Loucy (cell line): ENCODE results near the gene PHRF1.

Experiments
- H2AFZ ChIP-seq: fragments of 200-600 bp; sonication (generic); 2 replicates; pipeline ENCODE4 v1.6.0; 2016; ENCODE audit warnings: antibody characterized with exemption, mild to moderate bottlenecking, low read length, moderate library complexity
- H3F3A ChIP-seq: fragments of 200-600 bp; 2 replicates; pipeline ENCODE4 v1.6.0; 2016; ENCODE audit warnings: antibody characterized with exemption, low read depth, mild to moderate bottlenecking
- H3K27me3 ChIP-seq: fragments of 200-600 bp; sonication (generic); 2 replicates; pipeline ENCODE4 v1.6.1; 2014; ENCODE audit warnings: low read length, mild to moderate bottlenecking; ENCODE audit not compliant: insufficient read depth, poor library complexity, severe bottlenecking
- H3K36me3 ChIP-seq: fragments of 200-600 bp; sonication (generic); 2 replicates; pipeline ENCODE4 v1.6.1; 2016; ENCODE audit warnings: low read length; ENCODE audit not compliant: insufficient read depth
- H3K4me1 ChIP-seq: fragments of 200-600 bp; sonication (generic); 2 replicates; pipeline ENCODE4 v1.5.1; 2014; ENCODE audit warnings: low read length, mild to moderate bottlenecking; ENCODE audit not compliant: insufficient read depth, poor library complexity, severe bottlenecking
- H3K4me2 ChIP-seq: fragments of 200-600 bp; sonication (generic); 2 replicates; pipeline ENCODE4 v1.6.0; 2014; ENCODE audit warnings: antibody characterized with exemption, low read length, low read depth, mild to moderate bottlenecking; ENCODE audit not compliant: poor library complexity, severe bottlenecking
- H3K4me3 ChIP-seq: fragments of 200-600 bp; sonication (generic); 2 replicates; pipeline ENCODE4 v1.5.1; 2014; ENCODE audit warnings: low read length, mild to moderate bottlenecking, mixed read lengths; ENCODE audit not compliant: poor library complexity, severe bottlenecking
- H3K79me2 ChIP-seq: fragments of 200-600 bp; sonication (generic); 2 replicates; pipeline ENCODE4 v1.6.1; 2014; ENCODE audit warnings: low read length; ENCODE audit not compliant: insufficient read depth
- H3K9ac ChIP-seq: fragments of 200-600 bp; sonication (generic); 2 replicates; pipeline ENCODE4 v1.6.0; 2014; ENCODE audit warnings: mild to moderate bottlenecking, low read depth, low read length, moderate library complexity; ENCODE audit not compliant: poor library complexity, severe bottlenecking
- H3K9me2 ChIP-seq: fragments of 200-600 bp; sonication (generic); replicated peaks from 2 replicates; pipeline ENCODE4 v1.6.1; 2016; ENCODE audit warnings: low read depth, low read length, mixed read lengths
- H3K9me3 ChIP-seq: fragments of 200-600 bp; sonication (generic); 2 replicates; pipeline ENCODE4 v1.6.1; 2014; ENCODE audit warnings: mild to moderate bottlenecking, antibody characterized with exemption, low read length, low read depth; ENCODE audit not compliant: insufficient read depth
- H4K20me1 ChIP-seq: fragments of 200-600 bp; sonication (generic); 2 replicates; pipeline ENCODE4 v1.6.0; 2014; ENCODE audit warnings: antibody characterized with exemption, low read length, mild to moderate bottlenecking; ENCODE audit not compliant: insufficient read depth, poor library complexity, severe bottlenecking
- CTCF ChIP-seq: fragments of 200-600 bp; sonication (generic); conservative IDR thresholded peaks from 2 replicates; pipeline ENCODE4 v1.5.1; 2014; ENCODE audit warnings: mild to moderate bottlenecking, antibody characterized with exemption, low read length
- EZH2phosphoT487 ChIP-seq: fragments of 200-600 bp; IDR thresholded peaks from 2 replicates; pipeline ENCODE4 v1.6.1; 2018; ENCODE audit warnings: antibody characterized with exemption, mild to moderate bottlenecking, moderate library complexity, borderline replicate concordance

PHRF1 gene

GRCh38 chr11:640021-640706, 63.9 kb downstream of the PHRF1 start:
- H3K79me2 ChIP-seq = no peaks in the 10 kb centered on the region
- H3K27me3 ChIP-seq = no peaks in the 10 kb centered on the region
- H4K20me1 ChIP-seq = no peaks in the 10 kb centered on the region
- H3F3A ChIP-seq = no peaks in the 10 kb centered on the region
- H3K4me1 ChIP-seq = no peaks in the 10 kb centered on the region
- no peak for TF ChIP-seq CTCF
- no peak for TF ChIP-seq EZH2phosphoT487
- no peak overlapping the region for H2AFZ ChIP-seq
- no peak overlapping the region for H3K4me2 ChIP-seq
- no peak overlapping the region for H3K4me3 ChIP-seq
- H3K9me2 ChIP-seq = no peaks in the 10 kb centered on the region
- peaks cover 6% of the 10 kb centered on the region; the same call in 1 of the 2 replicates for H3K36me3 ChIP-seq
- H3K9ac ChIP-seq = no peak overlapping the region
- H3K9me3 ChIP-seq = no peaks in the 10 kb centered on the region

GRCh38 chr11:641806-642370, 65.6 kb downstream of the PHRF1 start:
- Histone ChIP-seq H3K27me3 (no peaks in the 10 kb centered on the region), H3K4me1 (no peaks in the 10 kb centered on the region), H4K20me1 (no peaks in the 10 kb centered on the region), H3K36me3 (peaks cover 6% of the 10 kb centered on the region; the same call in 1 of the 2 replicates), H3K79me2 (no peaks in the 10 kb centered on the region), H3K9me3 (no peaks in the 10 kb centered on the region), H3K4me2 (no peak overlapping the region), H2AFZ (no peak overlapping the region), H3K9me2 (no peaks in the 10 kb centered on the region), H3K4me3 (no peak overlapping the region), H3K9ac (no peak overlapping the region), H3F3A (no peaks in the 10 kb centered on the region)
- TF ChIP-seq EZH2phosphoT487 = no peak
- no peak for TF ChIP-seq CTCF

- Histone ChIP-seq H3K4me1 (no peaks in the 10 kb centered on the region), H3K9me3 (no peaks in the 10 kb centered on the region), H3K9me2 (no peaks in the 10 kb centered on the region), H3F3A (no peaks in the 10 kb centered on the region), H3K27me3 (no peaks in the 10 kb centered on the region), H3K36me3 (peaks cover 6% of the 10 kb centered on the region; the same call in 1 of the 2 replicates), H3K79me2 (no peaks in the 10 kb centered on the region), H3K4me3 (no peak overlapping the region), H3K4me2 (no peak overlapping the region), H3K9ac (no peak overlapping the region), H2AFZ (no peak overlapping the region), H4K20me1 (no peaks in the 10 kb centered on the region)
- TF ChIP-seq EZH2phosphoT487 (no peak), CTCF (no peak)
These were observed 67.1 kb downstream of the PHRF1 start for GRCh38 chr11:643366-643765.
